A549 (cell line): Measurements from ENCODE around the gene GRK5.

Experiments
- CEBPB ChIP-seq, 2 experiments: fragments of >200 bp in 1 of 2; sonication (Bioruptor Twin) in 1 of 2; formaldehyde crosslinking in 1 of 2; IDR thresholded peaks; 2 replicates each; pipeline ENCODE4 v1.6.1; 2012 to 2016
- CHD2 ChIP-seq: fragments of 150-350 bp; IDR thresholded peaks from 2 replicates; pipeline ENCODE4 v1.6.1; 2014; ENCODE audit warnings: low read length; ENCODE audit not compliant: partially characterized antibody
- CTCF ChIP-seq: fragments of >200 bp; sonication (Bioruptor Twin); formaldehyde crosslinking; IDR thresholded peaks from 3 replicates; pipeline ENCODE4 v1.5.1; 2016
- JUN ChIP-seq, 2 experiments: fragments of >200 bp; sonication (Bioruptor Twin); formaldehyde crosslinking; IDR thresholded peaks; 2 replicates in 1 of 2; 3 replicates in 1 of 2; pipeline ENCODE4 v1.6.1; 2016 to 2017
- NR3C1 ChIP-seq: fragments of >200 bp; sonication (Bioruptor Twin); formaldehyde crosslinking; IDR thresholded peaks from 3 replicates; pipeline ENCODE4 v1.6.1; 2017
- POLR2A ChIP-seq: IDR thresholded peaks from 2 replicates; pipeline ENCODE4 v1.6.1; 2012; ENCODE audit warnings: mild to moderate bottlenecking, low read length
- POLR2AphosphoS2 ChIP-seq: conservative IDR thresholded peaks from 2 replicates; pipeline ENCODE4 v1.6.1; 2012; ENCODE audit warnings: low read length, improper control_type of control experiment, inconsistent platforms
- RCOR1 ChIP-seq: fragments of 150-350 bp; IDR thresholded peaks from 2 replicates; pipeline ENCODE4 v1.6.1; 2014; ENCODE audit warnings: antibody characterized with exemption, low read length, low read depth
- TP53 ChIP-seq: fragments of 250-450 bp; sonication (Bioruptor Pico); IDR thresholded peaks from 2 replicates; pipeline ENCODE4 v1.5.0; 2021; ENCODE audit warnings: mild to moderate bottlenecking, moderate library complexity
- USF2 ChIP-seq: fragments of 450-650 bp; IDR thresholded peaks from 2 replicates; pipeline ENCODE4 v1.6.1; 2014; ENCODE audit warnings: antibody characterized with exemption

GRCh38 chr10:119349341-119349740 is 142.0 kb downstream of the GRK5 start:
- TF ChIP-seq JUN (IDR thresholded peaks at IDR 0.05) (no peak), POLR2A (no peak), CEBPB (IDR thresholded peaks at IDR 0.05) (no peak), USF2 (no peak), TP53 (no peak), CTCF (no peak), RCOR1 (no peak), CHD2 (no peak), NR3C1 (no peak), POLR2AphosphoS2 (no peak)
